GM12864 (cell line): ENCODE measurements around the gene SNX32.
"Not testable (repeated sequence)": the region's sequence is repeated elsewhere in the genome, so short reads cannot be mapped to it uniquely, and the experiment has no call there.

ENCODE experiments used
- DNase-seq: peaks from one replicate; pipeline ENCODE4 v3.0.0-alpha.2; 2011; ENCODE audit warnings: low read depth
- H3K4me3 ChIP-seq: 2 replicates; pipeline ENCODE4 v1.5.1; 2011; ENCODE audit warnings: mild to moderate bottlenecking, low read depth, low read length, control low read depth
- TF ChIP-seq, protein P1 (sequence below): IDR thresholded peaks from 2 replicates; pipeline ENCODE4 v1.5.1; 2011; ENCODE audit warnings: low read depth, mild to moderate bottlenecking, moderate library complexity, low read length, control low read depth, inconsistent platforms; ENCODE audit errors: missing control alignments

The SNX32 gene

DNA sequence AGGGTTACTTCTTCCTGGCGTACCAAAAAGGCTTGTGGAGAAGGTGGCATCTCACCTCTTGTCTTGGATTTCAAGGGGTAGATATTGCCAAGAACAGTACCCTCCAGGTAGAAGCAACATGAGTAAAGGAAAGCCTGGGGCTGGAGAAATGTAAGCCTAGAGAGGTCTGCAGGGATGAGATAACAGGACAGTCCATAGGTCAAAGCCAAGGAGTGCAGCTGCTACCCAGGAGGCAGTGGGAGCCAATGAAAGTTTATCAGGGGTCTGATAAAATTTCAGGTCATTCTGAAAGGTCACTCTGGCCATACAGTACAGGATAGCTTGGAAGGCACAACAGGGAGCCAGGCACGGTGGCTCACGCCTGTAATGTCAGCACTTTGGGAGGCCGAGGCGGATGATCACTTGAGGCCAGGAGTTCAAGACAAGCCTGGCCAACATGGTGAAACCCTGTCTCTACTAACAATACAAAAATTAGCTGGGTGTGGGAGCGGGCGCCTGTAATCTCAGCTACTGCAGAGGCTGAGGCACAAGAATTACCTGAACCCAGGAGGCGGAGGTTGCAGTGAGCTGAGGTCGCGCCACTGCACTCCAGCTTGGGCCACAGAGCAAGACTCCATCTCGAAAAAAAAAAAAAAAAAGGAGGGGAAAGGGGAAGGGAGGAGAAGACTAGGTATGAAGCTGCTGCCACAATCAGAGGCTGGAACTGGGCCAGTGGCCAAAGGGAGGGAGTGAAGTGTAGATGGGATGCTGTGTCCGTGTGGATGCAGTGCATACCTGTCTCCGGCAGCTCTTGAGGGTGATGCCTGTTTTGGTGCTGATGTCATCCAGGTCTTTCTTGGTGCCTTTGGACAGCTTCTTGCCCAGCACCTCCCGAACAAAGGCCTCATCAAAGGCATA, 53.3 kb downstream of the SNX32 start:
- TF ChIP-seq, protein P1, sequence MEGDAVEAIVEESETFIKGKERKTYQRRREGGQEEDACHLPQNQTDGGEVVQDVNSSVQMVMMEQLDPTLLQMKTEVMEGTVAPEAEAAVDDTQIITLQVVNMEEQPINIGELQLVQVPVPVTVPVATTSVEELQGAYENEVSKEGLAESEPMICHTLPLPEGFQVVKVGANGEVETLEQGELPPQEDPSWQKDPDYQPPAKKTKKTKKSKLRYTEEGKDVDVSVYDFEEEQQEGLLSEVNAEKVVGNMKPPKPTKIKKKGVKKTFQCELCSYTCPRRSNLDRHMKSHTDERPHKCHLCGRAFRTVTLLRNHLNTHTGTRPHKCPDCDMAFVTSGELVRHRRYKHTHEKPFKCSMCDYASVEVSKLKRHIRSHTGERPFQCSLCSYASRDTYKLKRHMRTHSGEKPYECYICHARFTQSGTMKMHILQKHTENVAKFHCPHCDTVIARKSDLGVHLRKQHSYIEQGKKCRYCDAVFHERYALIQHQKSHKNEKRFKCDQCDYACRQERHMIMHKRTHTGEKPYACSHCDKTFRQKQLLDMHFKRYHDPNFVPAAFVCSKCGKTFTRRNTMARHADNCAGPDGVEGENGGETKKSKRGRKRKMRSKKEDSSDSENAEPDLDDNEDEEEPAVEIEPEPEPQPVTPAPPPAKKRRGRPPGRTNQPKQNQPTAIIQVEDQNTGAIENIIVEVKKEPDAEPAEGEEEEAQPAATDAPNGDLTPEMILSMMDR, result no peak
- DNase-seq, result no peak
- peak overlapping the region; percentile 63 for H3K4me3 ChIP-seq

DNA sequence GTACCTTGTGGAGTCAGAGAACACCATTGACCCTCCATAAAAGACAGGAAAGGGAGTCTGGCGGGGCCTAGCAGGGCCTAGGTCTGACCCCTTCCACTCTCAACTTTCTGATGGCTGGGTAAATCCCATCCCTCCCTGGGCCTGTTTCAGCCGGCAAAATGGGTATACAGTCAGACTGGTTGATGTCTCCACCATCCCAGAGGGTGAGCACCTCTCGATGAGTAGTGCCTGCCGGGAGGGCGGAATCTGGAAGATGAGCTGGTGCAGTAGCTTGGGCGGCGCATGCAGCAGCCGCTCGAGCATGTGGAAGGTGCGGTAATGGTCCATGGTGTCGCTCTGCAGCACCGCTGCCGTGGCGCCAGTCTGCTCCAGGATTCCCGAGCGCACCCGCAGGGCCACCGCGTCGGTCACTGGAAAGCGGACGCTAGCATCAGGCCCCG, 54.0 kb downstream of the SNX32 start:
- TF ChIP-seq, protein P1, result no peak
- peak overlapping the region; percentile 63 for H3K4me3 ChIP-seq
- DNase-seq, result no peak

DNA sequence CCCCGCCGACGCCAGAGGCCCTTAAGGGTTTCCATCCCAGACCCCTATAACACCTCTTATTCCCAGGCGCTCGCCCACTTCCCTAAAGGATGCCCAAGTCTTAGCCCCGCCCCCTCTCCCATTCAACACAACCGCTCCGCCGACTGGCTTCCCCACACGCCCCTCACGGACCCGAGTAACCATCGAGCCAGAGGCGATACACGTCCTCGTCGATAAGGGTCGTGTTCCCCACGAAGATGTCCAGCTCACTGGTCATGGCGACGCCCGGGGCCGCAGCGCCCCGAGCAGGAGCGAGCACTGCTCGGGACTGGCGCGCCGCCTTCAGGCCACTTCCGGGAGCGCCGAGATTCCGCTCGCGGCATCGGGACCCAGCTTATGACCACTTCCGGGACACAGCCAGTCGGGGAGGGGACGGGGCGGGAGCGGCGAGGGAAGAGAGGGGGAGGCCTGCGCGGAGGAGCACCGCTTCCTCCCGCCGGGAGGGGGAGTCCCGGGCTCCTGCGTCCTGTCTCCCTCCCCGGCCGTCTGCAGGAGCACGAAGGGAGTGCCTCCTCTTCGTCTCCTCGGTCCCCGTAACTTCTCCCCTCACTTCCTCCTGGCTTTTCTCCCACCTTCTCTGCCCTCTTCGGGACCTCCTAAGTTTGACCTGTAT, 54.5 kb downstream of the SNX32 start, which contains the start of gene FIBP:
TSS of gene FIBP (minus strand) at position 309 of the 652 bp plus-strand sequence. CDS start at position 256, 53 bp downstream.
- DNase-seq, result peak; percentile 87
- TF ChIP-seq, protein P1, result peak; percentile 84
- H3K4me3 ChIP-seq, result peak within 1 kb of the TSS; percentile 63

DNA sequence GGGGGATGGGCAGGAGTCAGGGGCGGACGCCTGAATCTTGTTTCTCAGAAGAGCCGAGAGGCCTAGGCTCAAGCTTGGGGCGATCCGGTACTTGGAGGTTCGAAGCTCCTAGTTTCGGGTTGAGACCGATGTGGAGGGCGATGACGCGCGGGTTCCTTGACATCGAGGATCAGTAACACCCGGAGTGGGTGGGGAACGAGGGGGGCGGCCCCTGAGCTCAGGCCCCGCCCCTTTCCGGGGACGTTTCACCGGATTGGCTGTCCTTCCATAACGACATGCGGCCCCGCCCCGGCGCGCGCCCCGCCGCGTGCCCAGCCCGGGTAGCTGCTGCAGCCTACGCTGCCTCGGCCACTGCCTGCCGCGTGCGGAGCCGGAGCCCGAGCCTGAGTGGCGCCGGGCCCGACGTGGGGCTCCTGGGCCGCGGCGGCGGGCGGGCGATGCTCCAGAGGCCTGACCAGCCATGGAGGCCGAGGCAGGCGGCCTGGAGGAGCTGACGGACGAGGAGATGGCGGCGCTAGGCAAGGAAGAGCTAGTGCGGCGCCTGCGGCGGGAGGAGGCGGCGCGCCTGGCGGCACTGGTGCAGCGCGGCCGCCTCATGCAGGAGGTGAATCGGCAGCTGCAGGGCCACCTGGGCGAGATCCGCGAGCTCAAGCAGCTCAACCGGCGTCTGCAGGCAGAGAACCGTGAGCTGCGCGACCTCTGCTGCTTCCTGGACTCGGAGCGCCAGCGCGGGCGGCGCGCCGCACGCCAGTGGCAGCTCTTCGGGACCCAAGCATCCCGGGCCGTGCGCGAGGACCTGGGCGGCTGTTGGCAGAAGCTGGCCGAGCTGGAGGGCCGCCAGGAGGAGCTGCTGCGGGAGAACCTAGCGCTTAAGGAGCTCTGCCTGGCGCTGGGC, 56.8 kb downstream of the SNX32 start, which contains the start of gene CCDC85B:
TSS of gene CCDC85B (plus strand) at position 350 of the 895 bp plus-strand sequence. CDS start at position 461, 111 bp downstream.
- TF ChIP-seq, protein P1, result no peak
- DNase-seq, result peak; percentile 90
- H3K4me3 ChIP-seq, result peak within 1 kb of the TSS; percentile 86

DNA sequence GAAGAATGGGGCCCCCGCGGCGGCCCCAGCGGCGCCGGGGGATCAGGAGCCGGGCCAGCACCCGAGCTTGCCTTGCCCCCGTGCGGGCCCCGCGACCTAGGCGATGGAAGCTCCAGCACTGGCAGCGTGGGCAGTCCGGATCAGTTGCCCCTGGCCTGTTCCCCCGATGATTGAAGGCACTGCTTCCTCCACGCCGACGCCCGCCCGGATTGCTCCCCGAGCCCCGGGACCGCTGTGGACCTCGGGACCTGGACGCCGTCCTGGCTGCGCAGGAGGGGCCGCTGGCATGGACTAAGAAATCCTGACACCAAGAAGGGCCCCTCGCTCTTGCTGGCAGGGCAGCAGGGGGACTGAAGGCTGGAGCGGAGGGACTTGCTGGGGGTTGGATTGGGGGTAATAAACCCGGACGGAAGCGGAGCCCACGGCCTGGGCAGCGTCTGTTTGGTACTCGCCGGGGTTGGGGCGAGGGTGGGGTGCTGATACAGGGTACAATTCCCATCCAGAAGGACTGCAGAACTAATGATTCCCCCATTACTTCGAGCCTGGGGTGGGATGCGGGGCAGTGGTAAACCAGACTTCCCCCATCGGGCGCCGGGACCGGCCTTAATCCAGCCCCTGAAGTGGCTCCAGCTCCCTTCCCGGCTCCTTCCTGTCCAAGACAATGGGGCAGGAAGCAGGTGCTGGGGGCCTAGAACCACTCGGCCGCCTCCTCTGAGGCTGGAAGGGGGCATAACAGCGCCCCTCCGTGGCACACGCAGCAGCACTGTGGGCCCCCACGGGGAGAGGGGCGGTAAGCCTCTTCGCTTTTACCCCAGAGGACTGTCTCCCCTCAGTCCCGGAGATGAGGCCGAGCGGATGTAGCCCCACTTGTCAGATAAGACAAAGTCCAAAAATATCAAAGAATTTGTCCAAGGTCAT, 57.7 kb downstream of the SNX32 start:
- DNase-seq, result no peak
- TF ChIP-seq, protein P1, result peak; percentile 57
- peak overlapping the region; percentile 86 for H3K4me3 ChIP-seq

DNA sequence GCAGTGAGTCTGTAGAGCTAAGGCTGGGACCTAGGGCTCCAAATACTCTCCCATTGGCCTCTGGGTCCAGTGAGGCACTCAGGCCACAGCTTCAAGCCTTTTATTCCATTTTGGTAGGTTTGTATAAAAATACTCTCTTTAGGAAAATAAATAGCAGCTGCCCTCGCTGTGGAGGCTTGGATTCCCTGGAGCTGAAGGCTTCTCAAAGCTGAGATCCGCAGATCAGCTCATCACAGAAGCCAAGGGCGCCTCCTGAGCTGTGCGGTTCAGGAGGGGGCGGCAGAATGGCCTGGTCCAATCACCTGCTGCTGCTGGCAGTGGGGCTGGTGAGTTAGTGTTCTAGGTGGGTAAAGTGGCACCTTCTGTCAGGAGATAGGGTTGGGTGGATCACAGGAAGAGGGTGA, 58.4 kb downstream of the SNX32 start:
- DNase-seq, result not testable (repeated sequence)

More for the DNA sequence above, 58.4 kb downstream of the SNX32 start:
- H3K4me3 ChIP-seq, result peak overlapping the region; percentile 86
